Breast epithelium (tissue), 4 donors: Measurements from ENCODE around the gene TRIM28. TPM values are rescaled to one million over a fixed set of nuclear protein-coding genes. Genes with fewer than 3 reads are reported as not detected.
"Not testable (repeated sequence)": the region's sequence is repeated elsewhere in the genome, so short reads cannot be mapped to it uniquely, and the experiment has no call there.

Experiments
- DNase-seq, 2 donors: peaks; one replicate each; pipeline ENCODE4 v3.0.0-alpha.2; 2019; ENCODE audit warnings: low spot score in 2 of 2
- H3K27ac ChIP-seq, 2 donors: fragments of 200-600 bp; sonication (generic) in 1 of 2; one replicate each; pipeline ENCODE4 v1.5.1; 2016 to 2019; ENCODE audit warnings: mild to moderate bottlenecking in 1 of 2
- H3K27me3 ChIP-seq, 2 donors: fragments of 200-600 bp; sonication (generic) in 1 of 2; one replicate each; pipeline versions ENCODE4 v1.5.1 to v1.6.0; 2017 to 2019; ENCODE audit warnings: control low read depth in 1 of 2, mild to moderate bottlenecking in 1 of 2
- H3K36me3 ChIP-seq: fragments of 200-600 bp; one replicate; pipeline ENCODE4 v1.5.1; 2019
- H3K4me1 ChIP-seq, 2 donors: fragments of 200-600 bp; sonication (generic); one replicate each; pipeline ENCODE4 v1.5.1; 2016 to 2019; ENCODE audit warnings: control low read depth in 1 of 2
- H3K4me3 ChIP-seq, 3 donors: fragments of 200-600 bp; sonication (generic); 1 replicate in 2 of 3; 2 replicates in 1 of 3; pipeline ENCODE4 v1.5.1; 2016 to 2019; ENCODE audit warnings: mild to moderate bottlenecking in 3 of 3, moderate library complexity in 2 of 3
- H3K9me3 ChIP-seq, 2 donors: fragments of 200-600 bp; sonication (generic) in 1 of 2; one replicate each; pipeline ENCODE4 v1.5.1; 2016 to 2019; ENCODE audit warnings: control low read depth in 1 of 2
- POLR2A ChIP-seq: fragments of 450-650 bp; IDR thresholded peaks from one replicate; pipeline ENCODE4 v1.6.1; 2016; ENCODE audit warnings: antibody characterized with exemption, mild to moderate bottlenecking, moderate library complexity
- POLR2AphosphoS5 ChIP-seq, 3 donors: sonication (generic); formaldehyde crosslinking; IDR thresholded peaks; one replicate each; pipeline ENCODE4 v1.6.1; 2017; ENCODE audit warnings: antibody characterized with exemption in 3 of 3
- intact Hi-C: fragments of 100-400 bp; cut with DNase I; formaldehyde crosslinking; loops from one replicate; pipeline ENCODE4 v1.15.1; 2023; ENCODE audit warnings: low total_unique reads
- total RNA-seq, 3 donors: library from RNA; depleted of rRNA; stranded (reverse); fragments of >200 nt; gene quantifications; one replicate each; pipeline ENCODE4 v1.1.0, GENCODE V29; 2016
- TF ChIP-seq, protein P1 (sequence below), 3 donors: fragments of 450-650 bp; IDR thresholded peaks; one replicate each; pipeline ENCODE4 v1.5.1; 2016 to 2017; ENCODE audit warnings: antibody characterized with exemption in 3 of 3, mild to moderate bottlenecking in 3 of 3, moderate library complexity in 3 of 3

The TRIM28 gene
- total RNA-seq, 3 donors from 2014 or later = 110 to 190 (median 173) TPM

DNA sequence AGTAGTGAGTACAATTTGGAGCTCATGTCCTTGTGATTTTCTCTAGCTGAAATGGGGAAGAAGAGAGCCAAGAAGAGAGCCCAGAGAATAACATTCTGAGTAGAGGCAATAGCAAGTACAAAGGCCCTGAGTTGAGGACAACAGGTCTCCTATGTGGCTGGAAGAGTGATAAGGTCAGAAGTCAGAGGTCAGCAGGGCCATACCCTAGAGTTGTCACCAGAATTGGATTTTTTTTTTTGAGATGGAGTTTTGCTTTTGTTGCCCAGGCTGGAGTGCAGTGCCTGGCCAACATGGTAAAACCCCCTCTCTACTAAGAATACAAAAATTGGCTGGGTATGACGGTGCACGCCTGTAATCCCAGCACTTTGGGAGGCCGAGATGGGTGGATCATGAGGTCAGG, 8.0 kb upstream of the TRIM28 start:
- Histone ChIP-seq H3K36me3 (no peaks in the 10 kb centered on the region), H3K4me1 (peaks cover 0 to 6% of the 10 kb centered on the region in 2 donors), H3K27me3 (peaks cover 0 to 4% of the 10 kb centered on the region in 2 donors), H3K4me3 (no peak overlapping the region), H3K9me3 (no peaks in the 10 kb centered on the region), H3K27ac (no peak overlapping the region)
- no peak for DNase-seq
- TF ChIP-seq POLR2AphosphoS5 (IDR thresholded peaks at IDR 0.05) = no peak
- no peak for TF ChIP-seq POLR2A
- TF ChIP-seq, protein P1, sequence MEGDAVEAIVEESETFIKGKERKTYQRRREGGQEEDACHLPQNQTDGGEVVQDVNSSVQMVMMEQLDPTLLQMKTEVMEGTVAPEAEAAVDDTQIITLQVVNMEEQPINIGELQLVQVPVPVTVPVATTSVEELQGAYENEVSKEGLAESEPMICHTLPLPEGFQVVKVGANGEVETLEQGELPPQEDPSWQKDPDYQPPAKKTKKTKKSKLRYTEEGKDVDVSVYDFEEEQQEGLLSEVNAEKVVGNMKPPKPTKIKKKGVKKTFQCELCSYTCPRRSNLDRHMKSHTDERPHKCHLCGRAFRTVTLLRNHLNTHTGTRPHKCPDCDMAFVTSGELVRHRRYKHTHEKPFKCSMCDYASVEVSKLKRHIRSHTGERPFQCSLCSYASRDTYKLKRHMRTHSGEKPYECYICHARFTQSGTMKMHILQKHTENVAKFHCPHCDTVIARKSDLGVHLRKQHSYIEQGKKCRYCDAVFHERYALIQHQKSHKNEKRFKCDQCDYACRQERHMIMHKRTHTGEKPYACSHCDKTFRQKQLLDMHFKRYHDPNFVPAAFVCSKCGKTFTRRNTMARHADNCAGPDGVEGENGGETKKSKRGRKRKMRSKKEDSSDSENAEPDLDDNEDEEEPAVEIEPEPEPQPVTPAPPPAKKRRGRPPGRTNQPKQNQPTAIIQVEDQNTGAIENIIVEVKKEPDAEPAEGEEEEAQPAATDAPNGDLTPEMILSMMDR (IDR thresholded peaks at IDR 0.05) = no peak
- intact Hi-C loops = no loop called here

DNA sequence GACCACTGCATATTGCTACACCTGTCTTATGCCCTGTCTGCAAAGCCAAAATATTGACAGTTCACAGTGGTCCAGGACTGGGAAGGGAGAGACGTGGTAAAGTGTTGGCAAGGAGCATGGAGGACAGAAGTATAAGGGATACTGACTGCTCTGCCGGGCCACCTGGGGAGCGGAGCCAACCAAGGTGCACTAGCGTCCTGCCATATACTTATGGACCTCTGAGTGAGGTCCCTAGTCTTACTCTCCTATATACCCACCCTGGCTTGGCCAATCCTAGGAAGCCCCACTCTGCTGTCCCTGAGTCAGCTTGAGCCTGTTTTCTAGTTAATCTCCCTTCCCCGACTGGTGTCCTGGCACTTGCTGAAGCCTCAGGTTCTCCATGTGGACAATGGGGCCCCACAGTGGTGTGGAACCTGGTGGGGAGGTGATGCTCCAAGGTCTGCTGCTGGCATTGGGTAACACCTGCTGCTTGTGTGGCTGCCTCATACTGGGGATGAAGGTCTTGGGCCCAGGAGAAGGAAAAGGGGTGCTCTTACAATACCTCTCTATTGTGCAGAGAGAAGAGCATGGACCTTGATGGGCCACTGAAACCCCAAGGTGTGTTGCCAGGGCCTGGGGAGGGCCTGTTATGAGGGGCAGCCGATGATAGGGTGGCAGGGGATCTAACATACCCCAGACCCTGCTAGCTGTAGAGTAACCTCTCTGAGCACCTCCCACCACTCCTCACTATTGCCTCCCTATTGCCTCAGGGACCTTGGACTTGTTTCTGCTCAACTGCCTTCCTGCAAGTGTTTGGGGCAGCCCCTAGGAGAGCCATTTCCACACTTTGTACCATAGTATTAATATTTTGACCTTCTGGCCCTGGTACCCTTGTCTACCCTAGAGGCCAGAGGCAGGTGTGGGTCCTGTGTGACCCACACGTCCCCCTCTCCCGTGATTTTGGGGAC, 6.7 kb upstream of the TRIM28 start:
- H3K4me3 ChIP-seq = no peak overlapping the region
- H3K27ac ChIP-seq = no peak overlapping the region
- peaks cover 0 to 6% of the 10 kb centered on the region in 2 donors for H3K4me1 ChIP-seq
- intact Hi-C loops = no loop called here
- no peaks in the 10 kb centered on the region for H3K9me3 ChIP-seq
- H3K36me3 ChIP-seq = no peaks in the 10 kb centered on the region
- no peak for DNase-seq
- no peaks in the 10 kb centered on the region for H3K27me3 ChIP-seq
- TF ChIP-seq, protein P1 (IDR thresholded peaks at IDR 0.05) = no peak
- TF ChIP-seq POLR2AphosphoS5 (IDR thresholded peaks at IDR 0.05) = no peak
- no peak for TF ChIP-seq POLR2A

DNA sequence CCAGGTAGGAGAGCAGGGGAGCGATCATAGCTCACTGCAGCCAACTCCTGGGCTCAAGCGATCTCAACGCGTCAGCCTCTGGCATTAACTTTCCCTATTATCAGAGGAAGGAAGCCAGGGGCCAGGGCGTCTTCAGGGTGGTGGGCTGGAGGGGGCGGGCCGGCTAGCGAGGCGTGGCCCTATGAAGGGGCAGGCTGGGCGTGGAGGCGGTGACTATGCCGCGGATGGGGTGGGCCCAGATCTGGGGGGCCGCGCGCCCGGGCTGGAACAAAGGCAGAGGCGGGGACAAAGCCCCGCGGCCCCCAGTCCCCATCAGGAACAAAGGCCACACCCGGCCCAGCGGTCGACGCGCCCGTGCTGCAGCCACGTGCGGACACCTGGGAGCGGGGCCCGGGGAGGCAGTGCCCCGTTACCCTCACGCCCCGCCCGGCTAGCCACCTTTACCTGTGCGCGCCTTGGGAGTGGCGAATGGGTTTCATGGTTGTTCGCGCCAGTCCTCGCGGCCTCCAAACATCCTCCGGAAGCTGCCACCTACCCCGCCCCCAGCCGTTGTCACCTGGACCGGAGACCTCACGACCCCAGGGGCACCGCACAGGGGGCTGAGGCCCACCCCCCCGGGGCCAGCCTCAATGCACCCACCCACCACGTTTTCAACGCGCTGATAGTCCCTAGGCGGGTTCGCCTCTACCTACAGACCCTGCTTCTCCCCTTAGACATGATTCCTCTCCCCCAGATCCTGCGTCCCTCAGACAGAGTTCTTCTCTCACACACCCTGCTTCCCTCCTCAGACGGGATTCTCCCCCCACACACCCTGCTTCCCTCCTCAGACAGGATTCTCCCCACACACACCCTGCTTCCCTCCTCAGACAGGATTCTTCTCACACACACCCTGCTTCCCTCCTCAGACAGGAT, 5.4 kb upstream of the TRIM28 start:
- Histone ChIP-seq H3K27me3 (no peaks in the 10 kb centered on the region), H3K27ac (peak overlapping the region; percentile 78 to 84), H3K4me3 (peak overlapping the region; percentile 22 to 76 (median 58)), H3K4me1 (peaks cover 0 to 6% of the 10 kb centered on the region in 2 donors), H3K36me3 (no peaks in the 10 kb centered on the region), H3K9me3 (no peaks in the 10 kb centered on the region)
- intact Hi-C loops = no loop called here
- DNase-seq = no peak
- TF ChIP-seq POLR2AphosphoS5 (IDR thresholded peaks at IDR 0.05) = peak in 1 of 3 donors; percentile 32
- TF ChIP-seq, protein P1 (IDR thresholded peaks at IDR 0.05) = no peak

DNA sequence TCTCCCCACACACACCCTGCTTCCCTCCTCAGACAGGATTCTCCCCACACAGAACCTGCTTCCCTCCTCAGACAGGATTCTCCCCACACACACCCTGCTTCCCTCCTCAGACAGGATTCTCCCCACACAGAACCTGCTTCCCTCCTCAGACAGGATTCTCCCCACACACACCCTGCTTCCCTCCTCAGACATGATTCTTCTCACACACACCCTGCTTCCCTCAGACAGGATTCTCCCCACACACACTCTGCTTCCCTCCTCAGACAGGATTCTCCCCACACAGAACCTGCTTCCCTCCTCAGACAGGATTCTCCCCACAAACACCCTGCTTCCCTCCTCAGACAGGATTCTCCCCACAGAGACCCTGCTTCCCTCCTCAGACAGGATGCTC, 4.7 kb upstream of the TRIM28 start:
- H3K9me3 ChIP-seq, intact Hi-C loops, H3K36me3 ChIP-seq, DNase-seq, H3K27me3 ChIP-seq, H3K4me3 ChIP-seq, H3K4me1 ChIP-seq, H3K27ac ChIP-seq: not testable (repeated sequence)

DNA sequence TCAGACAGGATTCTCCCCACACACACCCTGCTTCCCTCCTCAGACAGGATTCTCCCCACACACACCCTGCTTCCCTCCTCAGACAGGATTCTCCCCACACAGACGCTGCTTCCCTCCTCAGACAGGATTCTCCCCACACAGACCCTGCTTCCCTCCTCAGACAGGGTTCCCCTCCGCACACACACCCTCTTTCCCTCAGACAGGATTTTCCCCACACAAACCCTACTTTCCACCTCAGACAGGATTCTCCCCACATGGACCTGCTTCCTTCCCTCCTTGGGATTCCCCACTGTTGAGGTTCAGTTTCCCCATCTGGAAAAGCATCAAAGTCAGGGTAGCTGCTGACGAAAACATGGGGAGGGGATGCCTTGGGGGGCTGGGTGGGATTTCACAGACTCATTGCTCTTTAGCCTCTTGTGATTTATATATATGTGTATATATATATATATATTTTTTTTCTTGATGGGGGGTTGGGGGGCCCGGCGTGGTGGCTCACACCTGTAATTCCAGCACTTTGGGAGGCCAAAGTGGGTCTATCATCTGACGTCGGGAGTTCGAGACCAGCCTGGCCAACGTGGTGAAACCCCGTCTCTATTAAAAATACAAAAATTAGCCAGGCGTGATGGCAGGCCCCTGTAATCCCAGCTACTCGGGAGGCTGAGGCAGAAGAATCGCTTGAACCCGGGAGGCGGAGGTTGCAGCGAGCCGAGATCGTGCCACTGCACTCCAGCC, 1.1 kb upstream of the TRIM28 start:
- intact Hi-C loops, H3K27me3 ChIP-seq, DNase-seq, H3K36me3 ChIP-seq, H3K9me3 ChIP-seq: not testable (repeated sequence)
- H3K27ac ChIP-seq = peak overlapping the region; percentile 97
- H3K4me3 ChIP-seq = peak overlapping the region in 2 of 3 donors; percentile 87 to 99
- peaks cover 17 to 18% of the 10 kb centered on the region in 2 donors for H3K4me1 ChIP-seq
